CD4-positive, CD25-positive, alpha-beta regulatory T cell (primary cell): ENCODE results near the gene LENEP. TPM values are rescaled to one million over a fixed set of nuclear protein-coding genes. Genes with fewer than 3 reads are reported as not detected.

Source experiments
- ATAC-seq, 2 donors: fragments of 150-1000 bp; cut with Tn5 transposase; one replicate each; pipeline ENCODE4 v1.10.0; 2021; ENCODE audit warnings: low read depth in 2 of 2, moderate number of reproducible peaks in 2 of 2, moderate library complexity in 1 of 2
- DNase-seq, 3 donors: peaks; one replicate each; pipeline versions ENCODE4 v3.0.0 to v3.0.0-alpha.2; 2012 to 2022; ENCODE audit warnings: mixed read lengths in 1 of 3
- H3K27ac ChIP-seq: one replicate; pipeline ENCODE4 v1.7.0; 2013; ENCODE audit warnings: mild to moderate bottlenecking, low read length; ENCODE audit not compliant: insufficient read depth, poor library complexity, severe bottlenecking
- H3K27me3 ChIP-seq: one replicate; pipeline ENCODE4 v1.7.0; 2013; ENCODE audit warnings: low read length; ENCODE audit not compliant: control insufficient read depth, insufficient read depth
- H3K36me3 ChIP-seq: one replicate; pipeline ENCODE4 v1.7.0; 2013; ENCODE audit warnings: mild to moderate bottlenecking, low read length, moderate library complexity; ENCODE audit not compliant: control insufficient read depth, insufficient read depth
- H3K4me1 ChIP-seq: 2 replicates; pipeline ENCODE4 v1.7.0; 2013; ENCODE audit warnings: mild to moderate bottlenecking, low read length; ENCODE audit not compliant: insufficient read depth, control insufficient read depth, poor library complexity, severe bottlenecking
- H3K4me3 ChIP-seq: one replicate; pipeline ENCODE4 v1.7.0; 2013; ENCODE audit warnings: low read depth, mild to moderate bottlenecking, low read length, moderate library complexity
- H3K9me3 ChIP-seq, 2 experiments: 1 replicate in 1 of 2; 2 replicates in 1 of 2; pipeline ENCODE4 v1.7.0; 2013; ENCODE audit warnings: low read length in 2 of 2, mild to moderate bottlenecking in 1 of 2, moderate library complexity in 1 of 2; ENCODE audit not compliant: control insufficient read depth in 2 of 2
- H3K27ac Mint-ChIP-seq, 3 donors: one replicate each; pipeline ENCODE4 v1.8.0; 2020 to 2022; ENCODE audit warnings: mild to moderate bottlenecking in 3 of 3, mixed read lengths in 3 of 3, moderate library complexity in 2 of 3
- H3K27me3 Mint-ChIP-seq: one replicate; pipeline ENCODE4 v1.8.0; 2022; ENCODE audit warnings: mild to moderate bottlenecking, mixed read lengths
- H3K36me3 Mint-ChIP-seq: one replicate; pipeline ENCODE4 v1.8.0; 2020; ENCODE audit warnings: mixed read lengths
- H3K4me1 Mint-ChIP-seq, 4 donors: one replicate each; pipeline ENCODE4 v1.8.0; 2020 to 2022; ENCODE audit warnings: mixed read lengths in 4 of 4, mild to moderate bottlenecking in 1 of 4
- H3K4me3 Mint-ChIP-seq, 4 donors: one replicate each; pipeline ENCODE4 v1.8.0; 2020 to 2022; ENCODE audit warnings: mild to moderate bottlenecking in 4 of 4, mixed read lengths in 4 of 4, moderate library complexity in 3 of 4
- H3K9me3 Mint-ChIP-seq, 7 donors: one replicate each; pipeline ENCODE4 v1.8.0; 2020 to 2022; ENCODE audit warnings: mixed read lengths in 7 of 7, mild to moderate bottlenecking in 3 of 7, moderate library complexity in 2 of 7
- polyA plus RNA-seq, 4 donors: library from polyadenylated mRNA; unstranded; fragments of 300-500 nt; fragmentation: Illumina TruSeq; gene quantifications; one replicate each; pipeline ENCODE4 v1.2.3, GENCODE V29; 2021
- total RNA-seq: library from RNA; stranded (reverse); gene quantifications from one replicate; pipeline ENCODE4 v1.2.3, GENCODE V29; 2022

Gene LENEP
- total and polyA plus RNA-seq, 5 donors from 2014 or later: not detected

GRCh38 chr1:154951901-154952657 is 41.3 kb upstream of the LENEP start:
- Mint-ChIP-seq H3K4me3 (peak overlapping the region; percentile 95 to 98 (median 98)), H3K9me3 (peaks cover 0 to 6% (median 0%) of the 10 kb centered on the region in 7 donors), H3K4me1 (peaks cover 0 to 79% (median 49%) of the 10 kb centered on the region in 4 donors), H3K36me3 (peaks cover 35% of the 10 kb centered on the region), H3K27ac (peak overlapping the region; percentile 99 to 100 (median 100)), H3K27me3 (peaks cover 6% of the 10 kb centered on the region)
- peaks cover 40% of the 10 kb centered on the region for H3K36me3 ChIP-seq
- H3K4me3 ChIP-seq: peak overlapping the region; percentile 91
- DNase-seq: peak; percentile 59 to 80 (median 70)
- peaks cover 87% of the 10 kb centered on the region for H3K4me1 ChIP-seq
- ATAC-seq: peak; percentile 24 to 32
- no peaks in the 10 kb centered on the region for H3K27me3 ChIP-seq
- peak overlapping the region; percentile 100 for H3K27ac ChIP-seq
- H3K9me3 ChIP-seq: no peaks in the 10 kb centered on the region

- Histone ChIP-seq H3K36me3 (peaks cover 35% of the 10 kb centered on the region), H3K4me1 (peaks cover 85% of the 10 kb centered on the region), H3K4me3 (peak overlapping the region; percentile 91), H3K9me3 (no peaks in the 10 kb centered on the region), H3K27me3 (no peaks in the 10 kb centered on the region), H3K27ac (peak overlapping the region; percentile 100)
- Mint-ChIP-seq H3K9me3 (peaks cover 0 to 6% (median 0%) of the 10 kb centered on the region in 7 donors), H3K27me3 (peaks cover 6% of the 10 kb centered on the region), H3K4me3 (peak overlapping the region; percentile 95 to 98 (median 98)), H3K27ac (peak overlapping the region; percentile 99 to 100 (median 100)), H3K4me1 (peaks cover 0 to 85% (median 50%) of the 10 kb centered on the region in 4 donors), H3K36me3 (peaks cover 35% of the 10 kb centered on the region)
- ATAC-seq (no peak), DNase-seq (no peak)
Observed at GRCh38 chr1:154952664-154953063, 40.7 kb upstream of the LENEP start.

- peaks cover 0 to 90% (median 51%) of the 10 kb centered on the region in 4 donors for H3K4me1 Mint-ChIP-seq
- peaks cover 33% of the 10 kb centered on the region for H3K36me3 Mint-ChIP-seq
- H3K27ac ChIP-seq: peak overlapping the region; percentile 100
Observed at GRCh38 chr1:154953611-154954038, 39.8 kb upstream of the LENEP start.

GRCh38 chr1:154954541-154954940 is 38.8 kb upstream of the LENEP start:
- H3K4me3 Mint-ChIP-seq: peak overlapping the region; percentile 95 to 98 (median 98)
- H3K36me3 ChIP-seq: peaks cover 38% of the 10 kb centered on the region
- peak overlapping the region; percentile 91 for H3K4me3 ChIP-seq
- H3K27ac Mint-ChIP-seq: peak overlapping the region; percentile 99 to 100 (median 100)
- no peaks in the 10 kb centered on the region for H3K27me3 ChIP-seq
- H3K4me1 Mint-ChIP-seq: peaks cover 0 to 82% (median 47%) of the 10 kb centered on the region in 4 donors
- peaks cover 26% of the 10 kb centered on the region for H3K36me3 Mint-ChIP-seq
- DNase-seq: no peak
- H3K9me3 ChIP-seq: no peaks in the 10 kb centered on the region
- ATAC-seq: no peak
- H3K27me3 Mint-ChIP-seq: peaks cover 6% of the 10 kb centered on the region
- peak overlapping the region; percentile 100 for H3K27ac ChIP-seq
- H3K4me1 ChIP-seq: peaks cover 79% of the 10 kb centered on the region
- H3K9me3 Mint-ChIP-seq: peaks cover 0 to 4% (median 0%) of the 10 kb centered on the region in 7 donors

More at GRCh38 chr1:154953611-154954038, 39.8 kb upstream of the LENEP start:
- Mint-ChIP-seq H3K27ac (peak overlapping the region; percentile 99 to 100 (median 100)), H3K4me3 (peak overlapping the region; percentile 95 to 98 (median 98)), H3K27me3 (peaks cover 6% of the 10 kb centered on the region), H3K9me3 (peaks cover 0 to 5% (median 0%) of the 10 kb centered on the region in 7 donors)
- peak overlapping the region; percentile 91 for H3K4me3 ChIP-seq
- H3K9me3 ChIP-seq: no peaks in the 10 kb centered on the region
- peaks cover 82% of the 10 kb centered on the region for H3K4me1 ChIP-seq
- peaks cover 34% of the 10 kb centered on the region for H3K36me3 ChIP-seq
- no peak for ATAC-seq
- no peaks in the 10 kb centered on the region for H3K27me3 ChIP-seq
- no peak for DNase-seq

- Mint-ChIP-seq H3K36me3 (peaks cover 26% of the 10 kb centered on the region), H3K4me1 (peaks cover 0 to 84% (median 48%) of the 10 kb centered on the region in 4 donors), H3K27me3 (peaks cover 6% of the 10 kb centered on the region), H3K9me3 (peaks cover 0 to 4% (median 0%) of the 10 kb centered on the region in 7 donors), H3K4me3 (peak overlapping the region; percentile 95 to 98 (median 98)), H3K27ac (peak overlapping the region; percentile 99 to 100 (median 100))
- H3K4me3 ChIP-seq: peak overlapping the region; percentile 91
- DNase-seq: peak; percentile 95 to 98 (median 96)
- H3K27ac ChIP-seq: peak overlapping the region; percentile 100
- H3K36me3 ChIP-seq: peaks cover 39% of the 10 kb centered on the region
- H3K9me3 ChIP-seq: no peaks in the 10 kb centered on the region
- ATAC-seq: peak; percentile 90 to 91
- peaks cover 83% of the 10 kb centered on the region for H3K4me1 ChIP-seq
- no peaks in the 10 kb centered on the region for H3K27me3 ChIP-seq
Observed at GRCh38 chr1:154955039-154955717, 38.2 kb upstream of the LENEP start.

- peak within 1 kb of the TSS; percentile 99 to 100 (median 100) for H3K27ac Mint-ChIP-seq
- Histone ChIP-seq H3K36me3 (peaks cover 32% of the 10 kb centered on the region), H3K4me1 (peaks cover 83% of the 10 kb centered on the region), H3K9me3 (no peaks in the 10 kb centered on the region), H3K4me3 (peak within 1 kb of the TSS; percentile 91), H3K27ac (peak within 1 kb of the TSS; percentile 100), H3K27me3 (no peaks in the 10 kb centered on the region)
- H3K4me3 Mint-ChIP-seq: peak within 1 kb of the TSS; percentile 95 to 98 (median 98)
- H3K36me3 Mint-ChIP-seq: peaks cover 20% of the 10 kb centered on the region
- peaks cover 0 to 4% (median 0%) of the 10 kb centered on the region in 7 donors for H3K9me3 Mint-ChIP-seq
- peaks cover 5 to 84% (median 47%) of the 10 kb centered on the region in 4 donors for H3K4me1 Mint-ChIP-seq
- DNase-seq (peak; percentile 80 to 95 (median 94)), ATAC-seq (peak; percentile 52)
- peaks cover 6% of the 10 kb centered on the region for H3K27me3 Mint-ChIP-seq
Observed at GRCh38 chr1:154955718-154956543, 37.5 kb upstream of the LENEP start, which contains the start of gene PBXIP1. PBXIP1 (minus strand) TSS chr1:154956099; CDS start chr1:154953721, 2,378 bp downstream.

- DNase-seq (no peak), ATAC-seq (no peak)
- H3K27ac Mint-ChIP-seq: peak overlapping the region; percentile 99 to 100 (median 100)
- Histone ChIP-seq H3K4me1 (peaks cover 80% of the 10 kb centered on the region), H3K36me3 (peaks cover 25% of the 10 kb centered on the region), H3K27ac (peak overlapping the region; percentile 100), H3K27me3 (no peaks in the 10 kb centered on the region), H3K4me3 (peak overlapping the region; percentile 91), H3K9me3 (no peaks in the 10 kb centered on the region)
- peaks cover 0 to 4% (median 0%) of the 10 kb centered on the region in 7 donors for H3K9me3 Mint-ChIP-seq
- H3K4me3 Mint-ChIP-seq: peak overlapping the region; percentile 95 to 98 (median 98)
- H3K27me3 Mint-ChIP-seq: peaks cover 6% of the 10 kb centered on the region
- H3K4me1 Mint-ChIP-seq: peaks cover 6 to 81% (median 47%) of the 10 kb centered on the region in 4 donors
- H3K36me3 Mint-ChIP-seq: peaks cover 22% of the 10 kb centered on the region
Observed at GRCh38 chr1:154956544-154956941, 36.8 kb upstream of the LENEP start.
